GM12878 (cell line): ENCODE measurements around the gene BBOF1.
"Not testable (repeated sequence)": the region's sequence is repeated elsewhere in the genome, so short reads cannot be mapped to it uniquely, and the experiment has no call there.

Experiments used
- CREM ChIP-seq: IDR thresholded peaks from 2 replicates; pipeline ENCODE4 v1.6.1; 2014; ENCODE audit warnings: antibody characterized with exemption, low read depth
- EZH2 ChIP-seq: IDR thresholded peaks from 2 replicates; pipeline ENCODE4 v1.6.1; 2012; ENCODE audit warnings: low read depth, mild to moderate bottlenecking, control low read depth, inconsistent platforms, low read length, borderline replicate concordance; ENCODE audit not compliant: control insufficient read depth
- POLR2AphosphoS5 ChIP-seq: IDR thresholded peaks from 2 replicates; pipeline ENCODE4 v1.6.1; 2011; ENCODE audit warnings: mild to moderate bottlenecking, low read length, inconsistent platforms
- RAD21 ChIP-seq: IDR thresholded peaks from 2 replicates; pipeline ENCODE4 v1.6.1; 2011; ENCODE audit warnings: mild to moderate bottlenecking, low read depth, low read length, moderate library complexity; ENCODE audit not compliant: insufficient read depth
- RELA ChIP-seq: fragments of 450-650 bp; IDR thresholded peaks from 2 replicates; pipeline ENCODE4 v1.8.0; 2014; ENCODE audit warnings: borderline replicate concordance; ENCODE audit not compliant: partially characterized antibody
- SMC3 ChIP-seq: IDR thresholded peaks from 2 replicates; pipeline ENCODE4 v1.6.1; 2011; ENCODE audit warnings: low read length, improper control_type of control experiment, borderline replicate concordance
- SUZ12 ChIP-seq: fragments of 200-600 bp; sonication (generic); IDR thresholded peaks from one replicate; pipeline ENCODE4 v1.6.1; 2018; ENCODE audit warnings: antibody characterized with exemption, mild to moderate bottlenecking; ENCODE audit not compliant: unreplicated experiment
- TCF12 ChIP-seq: IDR thresholded peaks from 2 replicates; pipeline ENCODE4 v1.6.1; 2011; ENCODE audit warnings: low read depth, mild to moderate bottlenecking, low read length
- TCF3 ChIP-seq: IDR thresholded peaks from 2 replicates; pipeline ENCODE4 v1.6.1; 2012; ENCODE audit warnings: low read depth, mild to moderate bottlenecking, low read length, borderline replicate concordance; ENCODE audit not compliant: insufficient read depth
- YY1 ChIP-seq: IDR thresholded peaks from 2 replicates; pipeline ENCODE4 v1.6.1; 2011; ENCODE audit warnings: low read depth, mild to moderate bottlenecking, low read length
- TF ChIP-seq, protein P1 (sequence below), 3 experiments: IDR thresholded peaks in 2 of 3; conservative IDR thresholded peaks in 1 of 3; 2 replicates each; pipeline ENCODE4 v1.5.1; 2011; ENCODE audit warnings: low read depth in 3 of 3, low read length in 3 of 3, mild to moderate bottlenecking in 3 of 3, control low read depth in 2 of 3, moderate library complexity in 2 of 3, inconsistent platforms in 1 of 3, mixed read lengths in 1 of 3; ENCODE audit not compliant: control insufficient read depth in 2 of 3, insufficient read depth in 1 of 3; ENCODE audit errors: extremely low read depth in 1 of 3
- TF ChIP-seq, protein P2 (sequence below): IDR thresholded peaks from 2 replicates; pipeline ENCODE4 v1.6.1; 2012; ENCODE audit warnings: mild to moderate bottlenecking, low read depth, low read length

DNA sequence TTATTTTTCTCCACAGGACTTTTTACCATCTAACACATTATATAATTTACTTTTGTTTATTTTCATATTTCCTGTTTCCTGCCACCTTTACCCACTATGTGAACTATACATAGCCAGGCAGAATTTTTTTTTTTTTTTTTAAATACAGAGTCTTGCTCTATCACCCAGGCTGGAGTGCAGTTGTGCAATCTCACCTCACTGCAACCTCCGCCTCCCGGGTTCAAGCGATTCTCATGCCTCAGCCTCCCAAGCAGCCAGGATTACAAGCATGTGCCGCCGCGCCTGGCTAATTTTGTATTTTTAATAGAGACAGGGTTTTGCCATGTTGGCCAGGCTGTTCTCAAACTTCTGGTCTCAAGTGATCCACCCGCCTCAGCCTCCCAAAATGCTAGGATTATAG, 24.2 kb upstream of the BBOF1 start:
- TF ChIP-seq, protein P1, sequence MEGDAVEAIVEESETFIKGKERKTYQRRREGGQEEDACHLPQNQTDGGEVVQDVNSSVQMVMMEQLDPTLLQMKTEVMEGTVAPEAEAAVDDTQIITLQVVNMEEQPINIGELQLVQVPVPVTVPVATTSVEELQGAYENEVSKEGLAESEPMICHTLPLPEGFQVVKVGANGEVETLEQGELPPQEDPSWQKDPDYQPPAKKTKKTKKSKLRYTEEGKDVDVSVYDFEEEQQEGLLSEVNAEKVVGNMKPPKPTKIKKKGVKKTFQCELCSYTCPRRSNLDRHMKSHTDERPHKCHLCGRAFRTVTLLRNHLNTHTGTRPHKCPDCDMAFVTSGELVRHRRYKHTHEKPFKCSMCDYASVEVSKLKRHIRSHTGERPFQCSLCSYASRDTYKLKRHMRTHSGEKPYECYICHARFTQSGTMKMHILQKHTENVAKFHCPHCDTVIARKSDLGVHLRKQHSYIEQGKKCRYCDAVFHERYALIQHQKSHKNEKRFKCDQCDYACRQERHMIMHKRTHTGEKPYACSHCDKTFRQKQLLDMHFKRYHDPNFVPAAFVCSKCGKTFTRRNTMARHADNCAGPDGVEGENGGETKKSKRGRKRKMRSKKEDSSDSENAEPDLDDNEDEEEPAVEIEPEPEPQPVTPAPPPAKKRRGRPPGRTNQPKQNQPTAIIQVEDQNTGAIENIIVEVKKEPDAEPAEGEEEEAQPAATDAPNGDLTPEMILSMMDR (IDR thresholded peaks at IDR 0.05 in 2 of 3, conservative IDR thresholded peaks at IDR 0.05 in 1 of 3; ENCODE audit: control insufficient read depth in 2 of 3, extremely low read depth in 1 of 3, insufficient read depth in 1 of 3, low read depth in 3 of 3, low read length in 3 of 3), result not testable (repeated sequence)
- not testable (repeated sequence) for TF ChIP-seq EZH2, RAD21, SMC3, YY1, RELA, SUZ12, TCF3, POLR2AphosphoS5, CREM, TCF12
- TF ChIP-seq, protein P2, sequence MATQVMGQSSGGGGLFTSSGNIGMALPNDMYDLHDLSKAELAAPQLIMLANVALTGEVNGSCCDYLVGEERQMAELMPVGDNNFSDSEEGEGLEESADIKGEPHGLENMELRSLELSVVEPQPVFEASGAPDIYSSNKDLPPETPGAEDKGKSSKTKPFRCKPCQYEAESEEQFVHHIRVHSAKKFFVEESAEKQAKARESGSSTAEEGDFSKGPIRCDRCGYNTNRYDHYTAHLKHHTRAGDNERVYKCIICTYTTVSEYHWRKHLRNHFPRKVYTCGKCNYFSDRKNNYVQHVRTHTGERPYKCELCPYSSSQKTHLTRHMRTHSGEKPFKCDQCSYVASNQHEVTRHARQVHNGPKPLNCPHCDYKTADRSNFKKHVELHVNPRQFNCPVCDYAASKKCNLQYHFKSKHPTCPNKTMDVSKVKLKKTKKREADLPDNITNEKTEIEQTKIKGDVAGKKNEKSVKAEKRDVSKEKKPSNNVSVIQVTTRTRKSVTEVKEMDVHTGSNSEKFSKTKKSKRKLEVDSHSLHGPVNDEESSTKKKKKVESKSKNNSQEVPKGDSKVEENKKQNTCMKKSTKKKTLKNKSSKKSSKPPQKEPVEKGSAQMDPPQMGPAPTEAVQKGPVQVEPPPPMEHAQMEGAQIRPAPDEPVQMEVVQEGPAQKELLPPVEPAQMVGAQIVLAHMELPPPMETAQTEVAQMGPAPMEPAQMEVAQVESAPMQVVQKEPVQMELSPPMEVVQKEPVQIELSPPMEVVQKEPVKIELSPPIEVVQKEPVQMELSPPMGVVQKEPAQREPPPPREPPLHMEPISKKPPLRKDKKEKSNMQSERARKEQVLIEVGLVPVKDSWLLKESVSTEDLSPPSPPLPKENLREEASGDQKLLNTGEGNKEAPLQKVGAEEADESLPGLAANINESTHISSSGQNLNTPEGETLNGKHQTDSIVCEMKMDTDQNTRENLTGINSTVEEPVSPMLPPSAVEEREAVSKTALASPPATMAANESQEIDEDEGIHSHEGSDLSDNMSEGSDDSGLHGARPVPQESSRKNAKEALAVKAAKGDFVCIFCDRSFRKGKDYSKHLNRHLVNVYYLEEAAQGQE, result not testable (repeated sequence)
